Parathyroid adenoma (tissue), 2 donors: ENCODE measurements around the gene CSRP2.

Source experiments
- H2AFZ ChIP-seq: fragments of 300-600 bp; sonication (generic); one replicate; pipeline ENCODE4 v1.7.0; 2017; ENCODE audit warnings: antibody characterized with exemption, mild to moderate bottlenecking
- H3K27ac ChIP-seq: fragments of 300-600 bp; sonication (generic); one replicate; pipeline ENCODE4 v1.7.0; 2017
- H3K27me3 ChIP-seq: fragments of 300-600 bp; sonication (generic); one replicate; pipeline ENCODE4 v1.7.0; 2017; ENCODE audit warnings: low read length; ENCODE audit not compliant: control insufficient read depth, insufficient read depth
- H3K36me3 ChIP-seq: fragments of 300-600 bp; sonication (generic); one replicate; pipeline ENCODE4 v1.7.0; 2017; ENCODE audit warnings: low read length; ENCODE audit not compliant: control insufficient read depth, insufficient read depth
- H3K4me1 ChIP-seq: fragments of 300-600 bp; sonication (generic); one replicate; pipeline ENCODE4 v1.7.0; 2017; ENCODE audit warnings: control low read depth
- H3K4me2 ChIP-seq: fragments of 300-600 bp; sonication (generic); one replicate; pipeline ENCODE4 v1.7.0; 2017; ENCODE audit warnings: low read length
- H3K4me3 ChIP-seq: fragments of 300-600 bp; sonication (generic); one replicate; pipeline ENCODE4 v1.7.0; 2017; ENCODE audit warnings: low read depth, low read length
- H3K79me2 ChIP-seq: fragments of 300-600 bp; sonication (generic); one replicate; pipeline ENCODE4 v1.7.0; 2017; ENCODE audit warnings: control low read depth
- H3K9ac ChIP-seq: fragments of 300-600 bp; sonication (generic); one replicate; pipeline ENCODE4 v1.7.0; 2017; ENCODE audit warnings: mild to moderate bottlenecking
- H3K9me3 ChIP-seq: fragments of 300-600 bp; sonication (generic); one replicate; pipeline ENCODE4 v1.7.0; 2017; ENCODE audit warnings: low read length; ENCODE audit not compliant: control insufficient read depth
- CTCF ChIP-seq: fragments of 300-600 bp; sonication (generic); IDR thresholded peaks from one replicate; pipeline ENCODE4 v1.7.0; 2017; ENCODE audit warnings: antibody characterized with exemption, mild to moderate bottlenecking
- donor health status: primary hyperparathyroidism.

CSRP2 gene

GRCh38 chr12:76878899-76879709 lies at the start of gene CSRP2:
Gene CSRP2 (minus strand): TSS chr12:76879019. CDS start chr12:76866260, 12,759 bp downstream.
- H3K27me3 ChIP-seq, result no peaks in the 10 kb centered on the region
- H3K4me3 ChIP-seq, result peak within 1 kb of the TSS; percentile 65
- no peak for TF ChIP-seq CTCF
- no peaks in the 10 kb centered on the region for H3K79me2 ChIP-seq
- no peak within 1 kb of the TSS for H3K9ac ChIP-seq
- peak within 1 kb of the TSS; percentile 80 for H2AFZ ChIP-seq
- peak within 1 kb of the TSS; percentile 86 for H3K4me2 ChIP-seq
- peak within 1 kb of the TSS; percentile 50 for H3K27ac ChIP-seq
- H3K36me3 ChIP-seq, result no peaks in the 10 kb centered on the region
- peaks cover 5% of the 10 kb centered on the region for H3K4me1 ChIP-seq
- no peaks in the 10 kb centered on the region for H3K9me3 ChIP-seq

- H3K27ac ChIP-seq, result no peak overlapping the region
- no peaks in the 10 kb centered on the region for H3K27me3 ChIP-seq
- no peaks in the 10 kb centered on the region for H3K79me2 ChIP-seq
- H3K4me3 ChIP-seq, result no peak overlapping the region
- H3K4me2 ChIP-seq, result no peak overlapping the region
- no peak overlapping the region for H2AFZ ChIP-seq
- no peaks in the 10 kb centered on the region for H3K9me3 ChIP-seq
- no peak overlapping the region for H3K9ac ChIP-seq
- H3K36me3 ChIP-seq, result no peaks in the 10 kb centered on the region
- no peak for TF ChIP-seq CTCF
- H3K4me1 ChIP-seq, result no peaks in the 10 kb centered on the region
Observed at GRCh38 chr12:76927170-76927784, 48.5 kb upstream of the CSRP2 start.

- Histone ChIP-seq H3K27me3 (no peaks in the 10 kb centered on the region), H3K4me3 (no peak overlapping the region), H3K4me1 (no peaks in the 10 kb centered on the region), H3K36me3 (no peaks in the 10 kb centered on the region), H3K9ac (no peak overlapping the region), H3K4me2 (no peak overlapping the region), H2AFZ (no peak overlapping the region), H3K27ac (no peak overlapping the region), H3K79me2 (no peaks in the 10 kb centered on the region), H3K9me3 (no peaks in the 10 kb centered on the region)
- TF ChIP-seq CTCF, result no peak
Observed at GRCh38 chr12:76925135-76925534, 46.3 kb upstream of the CSRP2 start.

- Histone ChIP-seq H3K27ac (no peak overlapping the region), H3K4me2 (no peak overlapping the region), H3K79me2 (no peaks in the 10 kb centered on the region), H3K4me1 (no peaks in the 10 kb centered on the region), H3K36me3 (no peaks in the 10 kb centered on the region), H3K4me3 (no peak overlapping the region), H3K27me3 (no peaks in the 10 kb centered on the region), H2AFZ (no peak overlapping the region), H3K9me3 (no peaks in the 10 kb centered on the region), H3K9ac (no peak overlapping the region)
- TF ChIP-seq CTCF, result no peak
Observed at GRCh38 chr12:76922866-76923265, 44.0 kb upstream of the CSRP2 start.
